Activated B cell treated with CpG ODN at 0.5 μM for 24 hours (primary cell): ENCODE results near the gene PKP4. TPM values are rescaled to one million over a fixed set of nuclear protein-coding genes. Genes with fewer than 3 reads are reported as not detected.

Experiments used
- ATAC-seq: fragments of 200-7000 bp; cut with Tn5 transposase; one replicate; pipeline ENCODE4 v1.10.0; 2021; ENCODE audit warnings: low read depth, mild to moderate bottlenecking, moderate library complexity
- CTCF ChIA-PET: fragments of 350-600 bp; sonication (Branson Sonifier 250); formaldehyde crosslinking; loops from one replicate; lab custom pipeline; 2021; ENCODE audit warnings: antibody characterized with exemption; lab: Charles Lee
- POLR2A ChIA-PET: fragments of 350-600 bp; sonication (Branson Sonifier 250); formaldehyde crosslinking; loops from one replicate; lab custom pipeline; 2021; ENCODE audit warnings: antibody characterized with exemption; lab: Charles Lee
- DNase-seq: peaks from one replicate; pipeline ENCODE4 v3.0.0; 2022
- H3K27ac Mint-ChIP-seq: one replicate; pipeline ENCODE4 v1.8.0; 2020; ENCODE audit warnings: mixed read lengths
- H3K27me3 Mint-ChIP-seq: one replicate; pipeline ENCODE4 v1.8.0; 2021; ENCODE audit warnings: mixed read lengths
- H3K36me3 Mint-ChIP-seq: one replicate; pipeline ENCODE4 v1.8.0; 2021; ENCODE audit warnings: low read depth, mixed read lengths
- H3K4me1 Mint-ChIP-seq: one replicate; pipeline ENCODE4 v1.8.0; 2021; ENCODE audit warnings: mixed read lengths
- H3K4me3 Mint-ChIP-seq: one replicate; pipeline ENCODE4 v1.8.0; 2020; ENCODE audit warnings: mild to moderate bottlenecking, mixed read lengths
- H3K9me3 Mint-ChIP-seq: one replicate; pipeline ENCODE4 v1.8.0; 2020; ENCODE audit warnings: mixed read lengths
- CTCF ChIP-seq: fragments of 200-600 bp; IDR thresholded peaks from one replicate; pipeline ENCODE4 v1.8.0; 2022; ENCODE audit warnings: antibody characterized with exemption, mild to moderate bottlenecking
- intact Hi-C: fragments of 100-400 bp; cut with micrococcal nuclease; formaldehyde crosslinking; loops from one replicate; pipeline ENCODE4 v1.15.1; 2024
- total RNA-seq: library from RNA; stranded (reverse); gene quantifications from 2 replicates; pipeline ENCODE4 v1.2.3, GENCODE V29; 2022

PKP4 gene
- total RNA-seq, 1 donor from 2014 or later, result 6.5 TPM

- no peak for TF ChIP-seq CTCF
- POLR2A ChIA-PET, result no interaction called here
- ATAC-seq (no peak), DNase-seq (no peak)
- Mint-ChIP-seq H3K4me3 (no peak overlapping the region), H3K9me3 (peaks cover 10% of the 10 kb centered on the region), H3K4me1 (no peaks in the 10 kb centered on the region), H3K27ac (no peak overlapping the region), H3K27me3 (no peaks in the 10 kb centered on the region), H3K36me3 (no peaks in the 10 kb centered on the region)
- intact Hi-C loops, result no loop called here
- CTCF ChIA-PET, result no interaction called here
Observed at GRCh38 chr2:158443606-158444005, 13.1 kb upstream of the PKP4 start.

GRCh38 chr2:158457092-158457825 is 507 bp downstream of the PKP4 start:
- peaks cover 18% of the 10 kb centered on the region for H3K4me1 Mint-ChIP-seq
- intact Hi-C loops, result loop anchor here (2.0 to 10.0 kb wide), 6 partner anchors 266 to 1256 kb away; partner anchors contain the start of genes ACVR1C, MARCHF7 and WDSUB1
- no peaks in the 10 kb centered on the region for H3K9me3 Mint-ChIP-seq
- H3K36me3 Mint-ChIP-seq, result peaks cover 5% of the 10 kb centered on the region
- peaks cover 18% of the 10 kb centered on the region for H3K27me3 Mint-ChIP-seq
- peak overlapping the region; percentile 92 for H3K4me3 Mint-ChIP-seq
- peak overlapping the region; percentile 25 for H3K27ac Mint-ChIP-seq
- no peak for TF ChIP-seq CTCF
- CTCF ChIA-PET, result interaction anchor here (0.7 to 2.2 kb wide), 2 partner anchors 278 to 1130 kb away, joined by 3 to 6 read pairs; no protein-coding TSS in a partner anchor
- ATAC-seq, result peak; percentile 12
- DNase-seq, result peak; percentile 56
- POLR2A ChIA-PET, result no interaction called here

- Mint-ChIP-seq H3K36me3 (peaks cover 5% of the 10 kb centered on the region), H3K4me1 (peaks cover 18% of the 10 kb centered on the region), H3K27ac (peak overlapping the region; percentile 25), H3K9me3 (no peaks in the 10 kb centered on the region), H3K27me3 (peaks cover 12% of the 10 kb centered on the region), H3K4me3 (peak overlapping the region; percentile 92)
- TF ChIP-seq CTCF, result no peak
- ATAC-seq (peak; percentile 22), DNase-seq (no peak)
- POLR2A ChIA-PET, result no interaction called here
- intact Hi-C loops, result loop anchor here (1.0 to 10.0 kb wide), 7 partner anchors 267 to 1255 kb away; partner anchors contain the start of genes ACVR1, ACVR1C, MARCHF7 and WDSUB1
- CTCF ChIA-PET, result interaction anchor here (2.2 kb wide), 1 partner anchor 278 kb away, joined by 6 read pairs; no protein-coding TSS in a partner anchor
Observed at GRCh38 chr2:158457826-158458616, 1.3 kb downstream of the PKP4 start.

GRCh38 chr2:158458617-158458920 is 1.8 kb downstream of the PKP4 start:
- POLR2A ChIA-PET, result interaction anchor here (0.7 kb wide), 1 partner anchor 270 kb away, joined by 4 read pairs; no protein-coding TSS in a partner anchor
- no peak overlapping the region for H3K27ac Mint-ChIP-seq
- ATAC-seq, result no peak
- CTCF ChIA-PET, result no interaction called here
- H3K4me1 Mint-ChIP-seq, result peaks cover 18% of the 10 kb centered on the region
- H3K4me3 Mint-ChIP-seq, result peak overlapping the region; percentile 92
- peaks cover 10% of the 10 kb centered on the region for H3K27me3 Mint-ChIP-seq
- DNase-seq, result no peak
- peaks cover 5% of the 10 kb centered on the region for H3K36me3 Mint-ChIP-seq
- H3K9me3 Mint-ChIP-seq, result no peaks in the 10 kb centered on the region
- intact Hi-C loops, result loop anchor here (1.0 to 10.0 kb wide), 5 partner anchors 582 to 1056 kb away; partner anchors contain the start of genes ACVR1, ACVR1C and WDSUB1
- TF ChIP-seq CTCF, result no peak
